Endothelial cell (in vitro differentiated cells): ENCODE results near the gene NECTIN3. TPM values are rescaled to one million over a fixed set of nuclear protein-coding genes. Genes with fewer than 3 reads are reported as not detected.

Source experiments
- DNase-seq: peaks from one replicate; pipeline ENCODE4 v3.0.0; 2021; ENCODE audit warnings: low spot score
- H3K27ac Mint-ChIP-seq: one replicate; pipeline ENCODE4 v1.8.0; 2021; ENCODE audit warnings: mixed read lengths, inconsistent platforms; ENCODE audit not compliant: unreplicated experiment
- H3K27me3 Mint-ChIP-seq: one replicate; pipeline ENCODE4 v1.8.0; 2021; ENCODE audit warnings: mild to moderate bottlenecking, moderate library complexity, mixed read lengths, inconsistent platforms; ENCODE audit not compliant: unreplicated experiment
- H3K36me3 Mint-ChIP-seq: one replicate; pipeline ENCODE4 v1.8.0; 2021; ENCODE audit warnings: mild to moderate bottlenecking, low read depth, mixed read lengths, inconsistent platforms; ENCODE audit not compliant: unreplicated experiment
- H3K4me1 Mint-ChIP-seq: one replicate; pipeline ENCODE4 v1.8.0; 2021; ENCODE audit warnings: mild to moderate bottlenecking, mixed read lengths, inconsistent platforms; ENCODE audit not compliant: unreplicated experiment
- H3K4me3 Mint-ChIP-seq: one replicate; pipeline ENCODE4 v1.8.0; 2021; ENCODE audit warnings: mild to moderate bottlenecking, mixed read lengths, inconsistent platforms; ENCODE audit not compliant: unreplicated experiment
- H3K9me3 Mint-ChIP-seq: one replicate; pipeline ENCODE4 v1.8.0; 2021; ENCODE audit warnings: mixed read lengths, inconsistent platforms; ENCODE audit not compliant: unreplicated experiment
- CTCF ChIP-seq: fragments of 200-600 bp; sonication (generic); IDR thresholded peaks from one replicate; pipeline ENCODE4 v1.5.0; 2021; ENCODE audit warnings: antibody characterized with exemption; ENCODE audit not compliant: unreplicated experiment
- total RNA-seq: library from RNA; stranded (reverse); fragmentation: NEBNext Ultra II Directional; extraction: Animal tissue kit (Norgen Biotek cat#: 25700); gene quantifications from one replicate; pipeline ENCODE4 v1.2.1, GENCODE V29; 2021; ENCODE audit not compliant: unreplicated experiment

Gene NECTIN3
- total RNA-seq, 1 donor from 2014 or later, result 28.5 TPM

GRCh38 chr3:111080413-111080812 is 8.8 kb downstream of the NECTIN3 start:
- Mint-ChIP-seq H3K4me3 (no peak overlapping the region), H3K27me3 (no peaks in the 10 kb centered on the region), H3K36me3 (no peaks in the 10 kb centered on the region), H3K4me1 (no peaks in the 10 kb centered on the region), H3K27ac (no peak overlapping the region), H3K9me3 (no peaks in the 10 kb centered on the region)
- TF ChIP-seq CTCF, result peak; percentile 22
- no peak for DNase-seq

GRCh38 chr3:111081008-111081545 is 9.5 kb downstream of the NECTIN3 start:
- Mint-ChIP-seq H3K27me3 (no peaks in the 10 kb centered on the region), H3K27ac (no peak overlapping the region), H3K9me3 (no peaks in the 10 kb centered on the region), H3K4me1 (no peaks in the 10 kb centered on the region), H3K36me3 (no peaks in the 10 kb centered on the region), H3K4me3 (no peak overlapping the region)
- no peak for DNase-seq
- no peak for TF ChIP-seq CTCF

DNA sequence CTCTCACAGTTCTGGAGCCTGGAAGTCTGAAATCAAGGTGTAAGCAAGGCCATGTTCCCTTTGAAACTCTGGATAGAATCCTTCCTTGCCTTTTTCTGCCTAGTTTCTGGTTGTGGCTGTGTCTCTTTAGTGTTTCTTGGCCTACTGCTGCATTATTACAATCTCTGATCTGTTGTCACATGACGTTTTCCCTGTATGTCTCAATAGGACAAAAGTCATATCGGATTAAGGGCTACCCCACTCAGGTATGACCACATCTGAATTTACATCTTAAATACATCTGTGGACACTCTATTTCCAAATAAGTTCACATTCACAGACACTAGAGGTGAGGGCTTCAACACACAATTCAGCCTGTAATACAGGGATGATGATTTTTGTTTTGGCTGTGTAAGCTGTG is 13.3 kb downstream of the NECTIN3 start:
- Mint-ChIP-seq H3K4me3 (no peak overlapping the region), H3K27ac (no peak overlapping the region), H3K27me3 (no peaks in the 10 kb centered on the region), H3K4me1 (peaks cover 3% of the 10 kb centered on the region), H3K9me3 (no peaks in the 10 kb centered on the region), H3K36me3 (no peaks in the 10 kb centered on the region)
- TF ChIP-seq CTCF, result no peak
- DNase-seq, result no peak

- no peaks in the 10 kb centered on the region for H3K36me3 Mint-ChIP-seq
- no peak overlapping the region for H3K4me3 Mint-ChIP-seq
- no peak for DNase-seq
- no peak overlapping the region for H3K27ac Mint-ChIP-seq
- no peaks in the 10 kb centered on the region for H3K9me3 Mint-ChIP-seq
- no peaks in the 10 kb centered on the region for H3K27me3 Mint-ChIP-seq
- TF ChIP-seq CTCF, result no peak
- peaks cover 3% of the 10 kb centered on the region for H3K4me1 Mint-ChIP-seq
These were observed 16.4 kb downstream of the NECTIN3 start for GRCh38 chr3:111087924-111088469.

GRCh38 chr3:111096487-111097209 is 25.0 kb downstream of the NECTIN3 start:
- no peak for DNase-seq
- Mint-ChIP-seq H3K4me3 (no peak overlapping the region), H3K4me1 (no peaks in the 10 kb centered on the region), H3K36me3 (peaks cover 16% of the 10 kb centered on the region), H3K27me3 (no peaks in the 10 kb centered on the region), H3K9me3 (peaks cover 7% of the 10 kb centered on the region), H3K27ac (no peak overlapping the region)
- no peak for TF ChIP-seq CTCF
